Measurements from ENCODE around the gene LYVE1. TPM values are rescaled to one million over a fixed set of nuclear protein-coding genes. Genes with fewer than 3 reads are reported as not detected.

LYVE1 gene
- total RNA-seq, 1 experiment from 2014 or later = 0.31 TPM

DNA sequence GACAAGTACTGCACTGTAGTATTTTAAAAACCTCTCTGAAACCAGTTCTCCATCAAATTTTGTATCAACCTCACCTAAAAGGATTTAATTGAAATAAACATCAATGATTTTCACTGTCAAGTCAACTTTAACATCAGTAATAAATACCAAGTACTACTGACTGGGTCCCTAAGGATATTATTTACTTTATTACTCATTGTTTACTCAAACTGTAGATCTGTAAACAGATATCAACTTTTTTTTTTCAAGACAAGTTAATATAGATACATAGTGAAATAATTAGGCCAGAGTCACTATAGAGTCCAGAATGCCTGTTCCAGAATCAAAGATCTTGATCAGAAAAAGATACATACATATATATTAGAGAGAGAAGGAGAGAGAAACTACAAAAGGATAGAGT is 29.1 kb downstream of the LYVE1 start:
- ChIA-PET POLR2A (no interaction called here), CTCF (no interaction called here)
- no peaks in the 10 kb centered on the region for H3K36me3 ChIP-seq (ENCODE audit: control insufficient read depth, insufficient read depth, low read length)
- H3K9me3 ChIP-seq (ENCODE audit: control insufficient read depth, insufficient read depth, low read depth, low read length) = peaks cover 4% of the 10 kb centered on the region; the same call in 1 of the 2 replicates
- no TSS peak for BruUV-seq (replicated peaks)
- H3K4me3 ChIP-seq (ENCODE audit: low read depth in 2 of 2, low read length in 2 of 2) = no peak overlapping the region
- ATAC-seq = no peak
- intact Hi-C loops (cut with micrococcal nuclease; ENCODE audit: unreplicated experiment) = no loop called here
- DNase-seq (ENCODE audit: low read depth, low spot score) = no peak
- peaks cover 21% of the 10 kb centered on the region for H3K4me1 ChIP-seq (ENCODE audit: control insufficient read depth, insufficient read depth, low read length)
- TF ChIP-seq, protein P1, sequence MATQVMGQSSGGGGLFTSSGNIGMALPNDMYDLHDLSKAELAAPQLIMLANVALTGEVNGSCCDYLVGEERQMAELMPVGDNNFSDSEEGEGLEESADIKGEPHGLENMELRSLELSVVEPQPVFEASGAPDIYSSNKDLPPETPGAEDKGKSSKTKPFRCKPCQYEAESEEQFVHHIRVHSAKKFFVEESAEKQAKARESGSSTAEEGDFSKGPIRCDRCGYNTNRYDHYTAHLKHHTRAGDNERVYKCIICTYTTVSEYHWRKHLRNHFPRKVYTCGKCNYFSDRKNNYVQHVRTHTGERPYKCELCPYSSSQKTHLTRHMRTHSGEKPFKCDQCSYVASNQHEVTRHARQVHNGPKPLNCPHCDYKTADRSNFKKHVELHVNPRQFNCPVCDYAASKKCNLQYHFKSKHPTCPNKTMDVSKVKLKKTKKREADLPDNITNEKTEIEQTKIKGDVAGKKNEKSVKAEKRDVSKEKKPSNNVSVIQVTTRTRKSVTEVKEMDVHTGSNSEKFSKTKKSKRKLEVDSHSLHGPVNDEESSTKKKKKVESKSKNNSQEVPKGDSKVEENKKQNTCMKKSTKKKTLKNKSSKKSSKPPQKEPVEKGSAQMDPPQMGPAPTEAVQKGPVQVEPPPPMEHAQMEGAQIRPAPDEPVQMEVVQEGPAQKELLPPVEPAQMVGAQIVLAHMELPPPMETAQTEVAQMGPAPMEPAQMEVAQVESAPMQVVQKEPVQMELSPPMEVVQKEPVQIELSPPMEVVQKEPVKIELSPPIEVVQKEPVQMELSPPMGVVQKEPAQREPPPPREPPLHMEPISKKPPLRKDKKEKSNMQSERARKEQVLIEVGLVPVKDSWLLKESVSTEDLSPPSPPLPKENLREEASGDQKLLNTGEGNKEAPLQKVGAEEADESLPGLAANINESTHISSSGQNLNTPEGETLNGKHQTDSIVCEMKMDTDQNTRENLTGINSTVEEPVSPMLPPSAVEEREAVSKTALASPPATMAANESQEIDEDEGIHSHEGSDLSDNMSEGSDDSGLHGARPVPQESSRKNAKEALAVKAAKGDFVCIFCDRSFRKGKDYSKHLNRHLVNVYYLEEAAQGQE (IDR thresholded peaks at IDR 0.05; ENCODE audit: insufficient read depth in 1 of 2, low read depth in 2 of 2, low read length in 1 of 2) = no peak
- TF ChIP-seq, protein P2, sequence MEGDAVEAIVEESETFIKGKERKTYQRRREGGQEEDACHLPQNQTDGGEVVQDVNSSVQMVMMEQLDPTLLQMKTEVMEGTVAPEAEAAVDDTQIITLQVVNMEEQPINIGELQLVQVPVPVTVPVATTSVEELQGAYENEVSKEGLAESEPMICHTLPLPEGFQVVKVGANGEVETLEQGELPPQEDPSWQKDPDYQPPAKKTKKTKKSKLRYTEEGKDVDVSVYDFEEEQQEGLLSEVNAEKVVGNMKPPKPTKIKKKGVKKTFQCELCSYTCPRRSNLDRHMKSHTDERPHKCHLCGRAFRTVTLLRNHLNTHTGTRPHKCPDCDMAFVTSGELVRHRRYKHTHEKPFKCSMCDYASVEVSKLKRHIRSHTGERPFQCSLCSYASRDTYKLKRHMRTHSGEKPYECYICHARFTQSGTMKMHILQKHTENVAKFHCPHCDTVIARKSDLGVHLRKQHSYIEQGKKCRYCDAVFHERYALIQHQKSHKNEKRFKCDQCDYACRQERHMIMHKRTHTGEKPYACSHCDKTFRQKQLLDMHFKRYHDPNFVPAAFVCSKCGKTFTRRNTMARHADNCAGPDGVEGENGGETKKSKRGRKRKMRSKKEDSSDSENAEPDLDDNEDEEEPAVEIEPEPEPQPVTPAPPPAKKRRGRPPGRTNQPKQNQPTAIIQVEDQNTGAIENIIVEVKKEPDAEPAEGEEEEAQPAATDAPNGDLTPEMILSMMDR (IDR thresholded peaks at IDR 0.05) = no peak
- TF ChIP-seq TCF7L2 (IDR thresholded peaks at IDR 0.05; ENCODE audit: low read depth, low read length) (no peak), SIN3A (IDR thresholded peaks at IDR 0.05; ENCODE audit: borderline replicate concordance, insufficient read depth, low read depth, low read length) (no peak), POLR2AphosphoS5 (IDR thresholded peaks at IDR 0.05; ENCODE audit: low read depth, low read length) (no peak)
- in situ Hi-C loops (cut with HindIII; ENCODE audit: low pct_unique_long_range_greater_than_20kb, low sequenced_read_pairs) = no loop called here
- no peak overlapping the region for H3K27ac ChIP-seq (ENCODE audit: low read length)
- no peaks in the 10 kb centered on the region for H3K27me3 ChIP-seq (ENCODE audit: control insufficient read depth, insufficient read depth, low read length)

DNA sequence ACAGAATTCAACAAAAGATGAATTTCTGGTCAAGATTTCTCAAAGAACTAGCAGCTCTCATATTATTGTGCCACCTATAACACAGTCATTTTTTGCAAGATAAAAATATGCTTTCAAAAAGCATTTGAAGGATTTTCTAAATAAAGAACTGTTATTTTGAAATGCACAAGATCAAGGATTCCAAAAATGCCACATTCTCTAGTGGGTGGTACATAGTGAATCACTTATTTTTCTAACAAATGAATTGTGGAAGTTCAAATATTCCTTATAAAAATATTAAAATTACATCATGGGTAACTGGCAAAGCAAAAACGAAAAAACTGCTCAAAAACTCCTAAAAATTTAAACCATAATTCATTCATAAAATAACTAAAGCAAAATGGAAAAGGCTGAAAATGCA is 29.5 kb downstream of the LYVE1 start:
- H3K4me3 ChIP-seq (ENCODE audit: low read depth in 2 of 2, low read length in 2 of 2) = no peak overlapping the region
- peaks cover 3% of the 10 kb centered on the region; the same call in 1 of the 2 replicates for H3K9me3 ChIP-seq (ENCODE audit: control insufficient read depth, insufficient read depth, low read depth, low read length)
- no peaks in the 10 kb centered on the region for H3K27me3 ChIP-seq (ENCODE audit: control insufficient read depth, insufficient read depth, low read length)
- H3K4me1 ChIP-seq (ENCODE audit: control insufficient read depth, insufficient read depth, low read length) = peaks cover 21% of the 10 kb centered on the region
- H3K27ac ChIP-seq (ENCODE audit: low read length) = no peak overlapping the region
- ChIA-PET CTCF (no interaction called here), POLR2A (no interaction called here)
- TF ChIP-seq, protein P1 (IDR thresholded peaks at IDR 0.05; ENCODE audit: insufficient read depth in 1 of 2, low read depth in 2 of 2, low read length in 1 of 2) = no peak
- TF ChIP-seq SIN3A (IDR thresholded peaks at IDR 0.05; ENCODE audit: borderline replicate concordance, insufficient read depth, low read depth, low read length) = no peak
- in situ Hi-C loops (cut with HindIII; ENCODE audit: low pct_unique_long_range_greater_than_20kb, low sequenced_read_pairs) = no loop called here
- no peak for DNase-seq (ENCODE audit: low read depth, low spot score)
- no peaks in the 10 kb centered on the region for H3K36me3 ChIP-seq (ENCODE audit: control insufficient read depth, insufficient read depth, low read length)
- ATAC-seq = no peak
- BruUV-seq (replicated peaks) = no TSS peak
- intact Hi-C loops (cut with micrococcal nuclease; ENCODE audit: unreplicated experiment) = no loop called here
